B cell (primary cell): ENCODE results near the gene CACNA1H. TPM values are rescaled to one million over a fixed set of nuclear protein-coding genes. Genes with fewer than 3 reads are reported as not detected.

Experiments
- ATAC-seq: fragments of 200-7000 bp; cut with Tn5 transposase; one replicate; pipeline ENCODE4 v1.10.0; 2021; ENCODE audit warnings: low read depth, mild to moderate bottlenecking, moderate number of reproducible peaks, moderate library complexity
- CTCF ChIA-PET: fragments of 350-600 bp; sonication (Branson Sonifier 250); formaldehyde crosslinking; loops from one replicate; lab custom pipeline; 2021; ENCODE audit warnings: antibody characterized with exemption, inconsistent platforms; lab: Charles Lee
- POLR2A ChIA-PET: fragments of 350-600 bp; sonication (Branson Sonifier 250); formaldehyde crosslinking; loops from one replicate; lab custom pipeline; 2021; ENCODE audit warnings: antibody characterized with exemption; lab: Charles Lee
- DNase-seq: peaks from one replicate; pipeline ENCODE4 v3.0.0; 2013
- H2AFZ ChIP-seq: 2 replicates; pipeline ENCODE4 v1.6.1; 2012; ENCODE audit warnings: mild to moderate bottlenecking, low read depth, low read length; ENCODE audit not compliant: insufficient read depth, poor library complexity, severe bottlenecking
- H3K27ac ChIP-seq, 2 donors: 1 replicate in 1 of 2; 2 replicates in 1 of 2; pipeline ENCODE4 v1.5.1; 2012 to 2013; ENCODE audit warnings: low read length in 2 of 2, mild to moderate bottlenecking in 2 of 2, moderate library complexity in 1 of 2
- H3K27me3 ChIP-seq, 4 experiments: fragments of 200-600 bp in 1 of 4; sonication (generic) in 1 of 4; replicated peaks in 1 of 4; 1 replicate in 2 of 4; 2 replicates in 2 of 4; pipeline versions ENCODE4 v1.6.1 to v1.7.0; 2013 to 2016; ENCODE audit warnings: low read length in 3 of 4, mild to moderate bottlenecking in 2 of 4, mixed read lengths in 1 of 4, moderate library complexity in 1 of 4; ENCODE audit not compliant: insufficient read depth in 4 of 4, control insufficient read depth in 3 of 4; ENCODE audit errors: control extremely low read depth in 1 of 4
- H3K36me3 ChIP-seq, 2 experiments: replicated peaks in 1 of 2; 1 replicate in 1 of 2; 2 replicates in 1 of 2; pipeline versions ENCODE4 v1.6.1 to v1.7.1; 2013; ENCODE audit warnings: low read length in 1 of 2; ENCODE audit not compliant: insufficient read depth in 2 of 2, control insufficient read depth in 1 of 2; ENCODE audit errors: control extremely low read depth in 1 of 2, extremely low read depth in 1 of 2
- H3K4me1 ChIP-seq, 2 donors: fragments of 200-600 bp in 1 of 2; sonication (generic) in 1 of 2; 1 replicate in 1 of 2; 2 replicates in 1 of 2; pipeline versions ENCODE4 v1.5.1 to v1.6.1; 2013 to 2017; ENCODE audit warnings: low read length in 2 of 2; ENCODE audit not compliant: control insufficient read depth in 2 of 2, insufficient read depth in 2 of 2
- H3K4me2 ChIP-seq: replicated peaks from 2 replicates; pipeline ENCODE3; 2012; ENCODE audit warnings: mild to moderate bottlenecking, low read depth, low read length; ENCODE audit not compliant: poor library complexity, severe bottlenecking
- H3K4me3 ChIP-seq, 5 experiments: fragments of 200-600 bp in 1 of 5; sonication (generic) in 1 of 5; 1 replicate in 3 of 5; 2 replicates in 2 of 5; pipeline versions ENCODE4 v1.5.1 to v1.7.0; 2011 to 2016; ENCODE audit warnings: low read length in 4 of 5, mild to moderate bottlenecking in 4 of 5, low read depth in 2 of 5, control low read depth in 1 of 5, moderate library complexity in 1 of 5; ENCODE audit not compliant: insufficient read depth in 1 of 5; ENCODE audit errors: control extremely low read depth in 1 of 5, extremely low read depth in 1 of 5
- H3K79me2 ChIP-seq: fragments of 200-600 bp; sonication (generic); one replicate; pipeline ENCODE4 v1.6.0; 2016; ENCODE audit warnings: low read length; ENCODE audit not compliant: control insufficient read depth, insufficient read depth
- H3K9ac ChIP-seq: fragments of 200-600 bp; sonication (generic); 2 replicates; pipeline ENCODE4 v1.6.1; 2017; ENCODE audit warnings: mild to moderate bottlenecking, low read length, moderate library complexity
- H3K9me3 ChIP-seq, 3 donors: one replicate each; pipeline versions ENCODE4 v1.6.1 to v1.7.1; 2013; ENCODE audit warnings: low read length in 2 of 3; ENCODE audit not compliant: control insufficient read depth in 2 of 3, insufficient read depth in 1 of 3; ENCODE audit errors: control extremely low read depth in 1 of 3
- H4K20me1 ChIP-seq: 2 replicates; pipeline ENCODE4 v1.6.0; 2012; ENCODE audit warnings: mild to moderate bottlenecking, low read length; ENCODE audit not compliant: insufficient read depth, control insufficient read depth, poor library complexity, severe bottlenecking
- H3K27ac Mint-ChIP-seq: one replicate; pipeline ENCODE4 v1.8.0; 2021; ENCODE audit warnings: mixed read lengths
- H3K27me3 Mint-ChIP-seq: one replicate; pipeline ENCODE4 v1.8.0; 2021; ENCODE audit warnings: mixed read lengths
- H3K4me1 Mint-ChIP-seq: one replicate; pipeline ENCODE4 v1.8.0; 2021; ENCODE audit warnings: mixed read lengths
- H3K4me3 Mint-ChIP-seq: one replicate; pipeline ENCODE4 v1.8.0; 2021; ENCODE audit warnings: mixed read lengths
- H3K9me3 Mint-ChIP-seq: one replicate; pipeline ENCODE4 v1.8.0; 2022; ENCODE audit warnings: mixed read lengths; ENCODE audit not compliant: insufficient read depth
- CTCF ChIP-seq: fragments of 200-600 bp; IDR thresholded peaks from one replicate; pipeline ENCODE4 v1.8.0; 2022; ENCODE audit warnings: antibody characterized with exemption, mild to moderate bottlenecking
- EZH2 ChIP-seq: IDR thresholded peaks from 2 replicates; pipeline ENCODE4 v1.6.1; 2012; ENCODE audit warnings: borderline replicate concordance, low read depth, mild to moderate bottlenecking, moderate library complexity, low read length; ENCODE audit not compliant: insufficient read depth, poor library complexity, severe bottlenecking
- WGBS: methylation state at CpG from one replicate; pipeline ENCODE4 v1.1.5; 2013; ENCODE audit warnings: missing lambda C conversion rate; ENCODE audit not compliant: insufficient coverage; 5-methylcytosine and 5-hydroxymethylcytosine counted together
- intact Hi-C: fragments of 100-400 bp; cut with micrococcal nuclease; formaldehyde crosslinking; loops from one replicate; pipeline ENCODE4 v1.10.0; 2022
- polyA plus RNA-seq: library from polyadenylated mRNA; depleted of rRNA; stranded (reverse); fragments of >200 nt; gene quantifications from 2 replicates; pipeline ENCODE4 v1.2.3, GENCODE V29; 2012
- total RNA-seq, 2 donors: library from RNA; stranded (reverse); fragments of 120-200 nt in 1 of 2; gene quantifications; 1 replicate in 1 of 2; 2 replicates in 1 of 2; pipeline versions ENCODE4 v1.2.3 to v1.2.4, GENCODE V29; 2013 to 2022

The CACNA1H gene
- total and polyA plus RNA-seq, 2 donors (not counting 1 experiment from before 2014, with no cell fraction given) = 0.05 to 0.10 TPM

- ChIA-PET POLR2A (no interaction called here), CTCF (no interaction called here)
- 93% methylated on average over 24 of the region's 24 CpGs for WGBS
- H3K9ac ChIP-seq = no peak overlapping the region
- H3K4me3 ChIP-seq = no peak overlapping the region
- no peak overlapping the region for H2AFZ ChIP-seq
- no peaks in the 10 kb centered on the region for H3K4me1 ChIP-seq
- TF ChIP-seq EZH2 (no peak), CTCF (no peak)
- no peak overlapping the region for H3K27ac ChIP-seq
- Mint-ChIP-seq H3K27ac (no peak overlapping the region), H3K4me3 (no peak overlapping the region), H3K27me3 (no peaks in the 10 kb centered on the region), H3K9me3 (no peaks in the 10 kb centered on the region), H3K4me1 (no peaks in the 10 kb centered on the region)
- intact Hi-C loops = no loop called here
- H3K36me3 ChIP-seq = no peaks in the 10 kb centered on the region
- no peaks in the 10 kb centered on the region for H3K27me3 ChIP-seq
- ATAC-seq (no peak), DNase-seq (no peak)
- H3K9me3 ChIP-seq = no peaks in the 10 kb centered on the region
- no peak overlapping the region for H3K4me2 ChIP-seq
- H4K20me1 ChIP-seq = no peaks in the 10 kb centered on the region
- no peaks in the 10 kb centered on the region for H3K79me2 ChIP-seq
Observed at GRCh38 chr16:1217526-1217925, 64.6 kb downstream of the CACNA1H start.

GRCh38 chr16:1218061-1218929 is 65.4 kb downstream of the CACNA1H start:
- DNase-seq (no peak), ATAC-seq (no peak)
- no peaks in the 10 kb centered on the region for H3K4me1 Mint-ChIP-seq
- WGBS = 89% methylated on average over 48 of the region's 49 CpGs
- ChIA-PET POLR2A (no interaction called here), CTCF (no interaction called here)
- H3K9me3 Mint-ChIP-seq = no peaks in the 10 kb centered on the region
- H3K27me3 Mint-ChIP-seq = no peaks in the 10 kb centered on the region
- Histone ChIP-seq H4K20me1 (no peaks in the 10 kb centered on the region), H3K79me2 (no peaks in the 10 kb centered on the region), H3K27ac (no peak overlapping the region), H3K27me3 (no peaks in the 10 kb centered on the region), H3K4me1 (no peaks in the 10 kb centered on the region), H2AFZ (no peak overlapping the region), H3K4me3 (no peak overlapping the region), H3K36me3 (no peaks in the 10 kb centered on the region), H3K4me2 (no peak overlapping the region), H3K9me3 (no peaks in the 10 kb centered on the region), H3K9ac (no peak overlapping the region)
- no peak overlapping the region for H3K4me3 Mint-ChIP-seq
- intact Hi-C loops = no loop called here
- H3K27ac Mint-ChIP-seq = no peak overlapping the region
- TF ChIP-seq CTCF (no peak), EZH2 (no peak)
